Vagina (tissue), 2 donors: ENCODE data around the gene AFF3.

Experiments
- POLR2A ChIP-seq, 2 donors: fragments of 450-650 bp; IDR thresholded peaks; one replicate each; pipeline ENCODE4 v1.6.1; 2017; ENCODE audit warnings: antibody characterized with exemption in 2 of 2, mild to moderate bottlenecking in 2 of 2, moderate library complexity in 2 of 2
- TF ChIP-seq, protein P1 (sequence below), 3 experiments: fragments of 450-650 bp in 2 of 3; fragments of 200-600 bp in 1 of 3; sonication (generic) in 1 of 3; IDR thresholded peaks; one replicate each; pipeline ENCODE4 v1.5.1; 2017 to 2019; ENCODE audit warnings: antibody characterized with exemption in 3 of 3, mild to moderate bottlenecking in 2 of 3, moderate library complexity in 2 of 3

- TF ChIP-seq, protein P1, sequence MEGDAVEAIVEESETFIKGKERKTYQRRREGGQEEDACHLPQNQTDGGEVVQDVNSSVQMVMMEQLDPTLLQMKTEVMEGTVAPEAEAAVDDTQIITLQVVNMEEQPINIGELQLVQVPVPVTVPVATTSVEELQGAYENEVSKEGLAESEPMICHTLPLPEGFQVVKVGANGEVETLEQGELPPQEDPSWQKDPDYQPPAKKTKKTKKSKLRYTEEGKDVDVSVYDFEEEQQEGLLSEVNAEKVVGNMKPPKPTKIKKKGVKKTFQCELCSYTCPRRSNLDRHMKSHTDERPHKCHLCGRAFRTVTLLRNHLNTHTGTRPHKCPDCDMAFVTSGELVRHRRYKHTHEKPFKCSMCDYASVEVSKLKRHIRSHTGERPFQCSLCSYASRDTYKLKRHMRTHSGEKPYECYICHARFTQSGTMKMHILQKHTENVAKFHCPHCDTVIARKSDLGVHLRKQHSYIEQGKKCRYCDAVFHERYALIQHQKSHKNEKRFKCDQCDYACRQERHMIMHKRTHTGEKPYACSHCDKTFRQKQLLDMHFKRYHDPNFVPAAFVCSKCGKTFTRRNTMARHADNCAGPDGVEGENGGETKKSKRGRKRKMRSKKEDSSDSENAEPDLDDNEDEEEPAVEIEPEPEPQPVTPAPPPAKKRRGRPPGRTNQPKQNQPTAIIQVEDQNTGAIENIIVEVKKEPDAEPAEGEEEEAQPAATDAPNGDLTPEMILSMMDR (IDR thresholded peaks at IDR 0.05), result no peak
- no peak for TF ChIP-seq POLR2A (IDR thresholded peaks at IDR 0.05)
Measured at GRCh38 chr2:100126201-100126600, 16.2 kb downstream of the AFF3 start.
